HG03045 (cell line): ENCODE measurements around the gene PKNOX2.

Experiments used
- ATAC-seq: cut with Tn5 transposase; IDR thresholded peaks from one replicate; pipeline ENCODE4 v1.9.1; 2021; ENCODE audit warnings: mild to moderate bottlenecking, moderate library complexity; ENCODE audit not compliant: unreplicated experiment

The PKNOX2 gene

DNA sequence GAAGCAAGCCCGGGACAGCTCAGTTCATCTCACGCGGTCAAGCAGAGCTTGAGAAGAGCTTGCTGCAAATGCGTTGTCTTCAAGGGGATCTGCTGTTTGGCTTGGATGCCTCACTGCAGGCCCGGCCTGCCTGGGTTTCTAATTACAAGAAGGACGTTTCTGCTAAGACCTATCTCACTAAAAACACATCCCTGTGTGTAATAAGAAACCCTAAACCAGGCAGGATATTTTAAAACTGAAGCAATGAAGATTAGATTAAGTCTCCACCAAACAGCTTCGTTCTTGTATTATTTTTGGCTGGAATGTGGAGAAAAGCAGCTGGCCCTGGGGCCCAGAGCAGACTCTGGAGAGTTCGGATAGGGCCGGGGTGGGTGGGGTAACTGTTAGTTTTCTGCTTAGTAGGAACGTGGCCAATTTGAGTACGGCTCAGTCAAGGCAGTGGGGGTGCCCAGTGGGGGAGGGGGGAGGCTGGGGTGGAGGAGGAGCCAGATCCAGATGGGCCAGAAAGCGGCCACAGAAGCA lies 6.0 kb downstream of the PKNOX2 start:
- no peak for ATAC-seq

DNA sequence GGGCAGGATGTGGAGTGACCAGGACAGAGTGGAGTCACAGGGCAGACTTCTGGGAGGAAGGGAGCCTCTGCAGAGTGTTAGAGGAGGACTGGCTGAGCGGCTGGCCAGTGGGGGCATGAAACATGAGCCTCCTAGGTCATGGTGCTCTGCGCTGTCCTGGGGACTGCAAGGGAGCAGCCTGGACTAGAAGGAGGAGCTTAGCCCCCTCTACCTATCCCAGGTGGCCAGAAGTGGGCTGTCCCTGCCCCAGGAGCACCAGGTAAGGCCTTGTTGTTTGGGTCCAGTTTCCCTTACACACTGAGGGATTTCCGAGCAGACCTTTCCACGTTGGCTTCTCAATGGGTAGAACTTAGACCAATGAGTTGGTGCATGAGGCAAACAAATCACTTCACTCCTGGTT lies 7.4 kb downstream of the PKNOX2 start:
- ATAC-seq, result no peak

DNA sequence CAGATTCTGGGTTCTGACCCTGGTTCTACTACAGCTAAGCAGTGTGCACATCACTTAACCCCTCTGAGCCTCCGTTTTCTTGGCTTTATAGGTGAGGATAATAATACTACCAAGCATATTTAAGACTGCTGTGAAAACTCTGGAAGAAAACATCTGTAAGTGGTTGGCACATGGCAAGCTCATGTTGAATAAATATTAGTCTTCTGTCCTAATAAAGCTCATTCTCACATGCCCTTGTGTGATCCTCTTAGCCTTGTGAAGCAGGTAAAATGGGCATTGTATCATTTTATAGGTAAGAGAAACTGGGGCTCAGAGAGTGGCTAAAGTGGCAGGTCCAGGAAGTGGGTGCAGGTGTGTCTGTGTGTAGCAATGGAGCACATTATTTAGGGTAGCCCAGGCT lies 8.5 kb downstream of the PKNOX2 start:
- no peak for ATAC-seq

DNA sequence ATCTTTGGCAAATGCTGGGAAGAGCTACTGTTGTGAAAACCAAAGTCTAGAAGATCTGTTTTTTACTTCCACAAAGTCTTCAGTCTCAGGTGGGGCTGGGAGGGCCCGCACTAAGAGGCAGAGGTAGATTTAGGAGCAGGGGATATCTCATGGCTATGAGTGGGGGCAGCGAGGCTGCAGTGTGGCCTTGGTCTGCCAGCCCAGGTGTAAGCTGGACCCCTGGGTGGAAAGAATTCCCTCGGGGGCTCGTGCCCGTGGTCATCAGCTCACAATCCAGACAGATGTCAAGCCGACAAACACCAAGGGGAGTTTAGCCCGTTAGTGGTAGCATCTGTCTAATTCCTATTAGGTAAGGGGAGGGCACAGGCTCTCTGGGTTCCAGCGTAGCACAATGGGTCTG lies 9.0 kb downstream of the PKNOX2 start:
- ATAC-seq, result no peak

DNA sequence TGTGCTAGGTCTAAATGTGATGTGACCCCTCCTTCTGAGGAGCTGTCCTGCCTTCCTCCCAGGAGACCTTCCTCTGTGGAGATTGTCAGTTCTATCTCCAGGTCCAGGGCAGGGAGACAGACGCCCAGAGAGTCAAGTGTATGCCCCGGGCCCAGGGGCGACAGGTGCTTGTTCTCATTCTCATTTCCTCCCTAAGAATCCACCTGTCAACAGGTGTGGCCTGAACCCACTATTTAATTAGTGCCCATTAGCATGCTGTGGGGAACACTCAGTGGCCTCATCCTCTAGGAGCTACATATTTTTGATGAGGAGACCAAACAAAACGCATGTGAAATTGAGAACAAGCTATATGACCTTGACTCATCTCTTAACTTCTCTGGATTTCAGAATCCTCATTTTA lies 9.5 kb downstream of the PKNOX2 start:
- no peak for ATAC-seq

DNA sequence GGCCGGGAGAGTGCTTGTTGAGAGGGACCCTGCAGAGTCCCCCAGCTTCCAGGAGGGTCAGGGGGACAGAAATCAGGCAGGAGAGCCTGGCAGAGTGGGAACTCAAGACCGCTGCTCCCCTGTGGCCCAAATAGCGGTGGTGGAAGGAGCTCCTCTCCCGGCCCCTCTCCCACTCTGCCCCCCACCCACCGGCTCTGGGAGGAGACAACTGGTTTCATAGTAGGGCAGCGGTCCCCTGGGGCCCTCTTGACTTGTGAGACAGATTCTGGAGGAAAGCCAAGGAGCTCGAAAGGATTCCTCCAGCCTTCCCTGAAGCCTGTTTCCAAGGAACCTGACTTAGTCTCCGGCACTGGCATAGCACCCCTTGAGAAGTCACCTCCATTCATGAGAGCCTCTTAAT lies 10.1 kb downstream of the PKNOX2 start:
- no peak for ATAC-seq

DNA sequence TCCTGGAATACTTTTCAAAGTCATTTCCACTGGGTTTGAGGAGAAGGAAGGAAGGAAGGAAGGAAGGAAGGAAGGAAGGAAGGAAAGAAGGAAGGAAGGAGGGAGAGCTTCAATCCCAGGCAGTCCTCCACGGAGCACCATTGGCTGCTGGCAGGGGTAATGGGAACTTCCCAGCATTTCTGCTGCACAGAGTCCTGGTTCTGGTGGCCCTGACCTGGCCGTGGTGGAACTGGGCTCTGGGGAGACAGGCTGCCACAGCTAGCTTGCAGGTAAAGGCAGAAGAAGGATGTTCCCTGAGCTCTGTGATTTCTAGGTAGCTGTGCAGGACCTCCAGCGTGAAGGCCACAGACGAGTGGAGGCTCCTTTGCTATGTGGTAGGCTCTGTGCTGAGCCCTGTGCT lies 10.6 kb downstream of the PKNOX2 start:
- no peak for ATAC-seq

DNA sequence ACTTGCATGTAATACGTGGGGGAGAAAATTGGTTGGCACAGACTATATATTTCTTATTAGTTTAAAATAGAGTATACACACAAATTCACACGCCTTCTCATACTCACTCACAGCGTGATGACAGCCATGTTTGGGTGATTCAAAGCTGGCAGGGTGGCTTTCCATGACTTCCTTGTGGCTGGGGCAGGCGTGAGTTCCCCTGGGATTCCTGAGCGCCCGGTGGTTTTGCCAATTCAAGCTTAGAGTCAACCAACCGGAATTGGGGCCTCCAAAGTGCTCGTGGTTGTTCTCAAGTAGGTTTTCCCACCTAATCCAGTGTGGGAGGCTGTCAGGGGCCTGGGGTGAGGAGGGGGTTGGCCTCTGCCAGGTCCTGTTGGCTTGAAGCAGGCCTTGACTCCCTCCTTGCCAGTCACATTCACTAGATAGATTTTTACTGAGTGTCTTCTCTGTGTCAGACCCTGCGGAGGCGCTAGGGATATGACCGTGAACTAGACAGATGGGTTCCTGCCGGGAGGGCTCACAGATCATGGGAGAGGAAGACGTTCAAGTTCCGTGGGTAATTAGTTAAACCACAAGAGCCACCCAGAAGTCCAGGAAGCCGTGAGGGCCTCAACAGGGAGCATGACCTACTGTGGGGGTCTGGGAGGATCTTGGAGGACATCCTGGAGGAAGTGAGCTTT lies 11.5 kb downstream of the PKNOX2 start:
- ATAC-seq, result no peak

DNA sequence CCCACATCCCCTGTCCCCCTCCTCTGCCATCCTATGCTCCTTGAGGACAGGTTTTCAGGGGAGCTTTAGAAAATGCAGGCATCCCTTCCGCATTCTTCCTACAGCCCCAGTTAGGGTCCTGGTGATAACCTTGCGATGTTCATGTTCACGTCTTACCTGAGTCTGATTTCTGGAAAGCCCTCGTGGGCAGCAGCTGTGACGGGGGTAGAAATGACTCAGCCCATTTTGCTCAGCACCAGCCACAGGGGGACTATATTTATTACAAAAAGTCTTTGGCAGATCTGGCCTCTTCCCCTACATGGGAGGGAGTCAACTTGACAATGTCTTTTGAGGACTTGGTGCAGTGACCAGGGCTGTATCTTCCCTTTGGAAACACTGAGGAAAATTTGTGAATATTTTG lies 12.3 kb downstream of the PKNOX2 start:
- peak; percentile 42 for ATAC-seq

DNA sequence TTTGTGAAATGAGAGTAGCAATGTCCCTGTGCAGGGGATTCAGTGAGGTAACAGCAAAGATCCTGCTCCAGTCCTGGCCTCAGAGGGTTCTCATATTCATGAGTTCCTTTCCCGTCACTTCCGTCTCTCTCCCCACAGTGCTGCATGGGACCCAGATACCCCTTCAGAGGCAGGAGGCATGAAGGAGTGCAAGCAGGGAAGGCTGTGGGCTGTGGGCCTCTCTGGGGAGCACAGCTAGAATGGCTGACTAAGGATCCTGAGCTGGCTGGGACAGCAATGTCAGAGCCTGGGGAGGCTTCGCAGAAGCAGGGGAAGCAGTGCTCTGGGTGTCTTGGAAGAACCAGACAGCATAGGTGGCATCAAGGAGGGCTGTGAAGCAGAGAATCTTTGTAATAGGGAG lies 13.0 kb downstream of the PKNOX2 start:
- ATAC-seq, result no peak

DNA sequence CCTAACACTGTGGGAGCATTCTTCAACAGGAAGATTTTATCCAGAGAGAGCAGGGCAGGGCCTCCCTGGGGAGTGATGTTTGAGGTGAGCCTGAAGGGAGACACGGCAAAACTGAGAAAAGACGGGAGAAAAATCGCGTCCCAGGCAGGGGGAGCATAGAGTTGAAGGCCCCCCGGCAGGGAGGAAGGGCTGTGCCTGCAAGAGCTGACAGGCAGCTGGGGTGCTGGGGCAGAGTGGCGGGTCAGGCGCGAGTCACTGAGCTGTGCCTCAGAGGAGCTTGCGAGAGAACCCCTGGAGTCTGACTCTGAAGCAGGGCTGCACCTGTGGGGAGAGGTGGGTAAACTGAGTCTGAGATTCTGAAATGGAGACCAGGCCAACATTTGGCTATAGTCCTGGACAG lies 14.8 kb downstream of the PKNOX2 start:
- ATAC-seq, result no peak

DNA sequence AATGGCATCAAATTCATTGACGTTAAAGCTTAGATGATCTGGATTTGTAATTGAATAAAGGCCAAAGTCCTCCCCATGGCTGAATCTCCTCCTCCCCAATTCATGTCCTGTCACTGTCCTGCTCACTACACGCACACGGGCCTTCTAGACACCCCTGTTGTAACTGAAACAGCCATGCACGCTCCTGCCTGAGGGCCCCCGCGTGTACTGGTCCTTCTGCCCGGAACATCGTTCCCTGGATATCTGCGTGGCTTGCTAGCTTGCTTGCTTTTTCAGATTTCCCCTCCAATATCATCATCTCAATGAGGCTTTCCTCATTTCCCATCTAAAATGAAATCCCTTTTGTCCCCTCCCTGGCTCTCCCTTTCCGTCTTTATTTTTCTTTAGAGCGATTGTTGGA lies 15.3 kb downstream of the PKNOX2 start:
- no peak for ATAC-seq

DNA sequence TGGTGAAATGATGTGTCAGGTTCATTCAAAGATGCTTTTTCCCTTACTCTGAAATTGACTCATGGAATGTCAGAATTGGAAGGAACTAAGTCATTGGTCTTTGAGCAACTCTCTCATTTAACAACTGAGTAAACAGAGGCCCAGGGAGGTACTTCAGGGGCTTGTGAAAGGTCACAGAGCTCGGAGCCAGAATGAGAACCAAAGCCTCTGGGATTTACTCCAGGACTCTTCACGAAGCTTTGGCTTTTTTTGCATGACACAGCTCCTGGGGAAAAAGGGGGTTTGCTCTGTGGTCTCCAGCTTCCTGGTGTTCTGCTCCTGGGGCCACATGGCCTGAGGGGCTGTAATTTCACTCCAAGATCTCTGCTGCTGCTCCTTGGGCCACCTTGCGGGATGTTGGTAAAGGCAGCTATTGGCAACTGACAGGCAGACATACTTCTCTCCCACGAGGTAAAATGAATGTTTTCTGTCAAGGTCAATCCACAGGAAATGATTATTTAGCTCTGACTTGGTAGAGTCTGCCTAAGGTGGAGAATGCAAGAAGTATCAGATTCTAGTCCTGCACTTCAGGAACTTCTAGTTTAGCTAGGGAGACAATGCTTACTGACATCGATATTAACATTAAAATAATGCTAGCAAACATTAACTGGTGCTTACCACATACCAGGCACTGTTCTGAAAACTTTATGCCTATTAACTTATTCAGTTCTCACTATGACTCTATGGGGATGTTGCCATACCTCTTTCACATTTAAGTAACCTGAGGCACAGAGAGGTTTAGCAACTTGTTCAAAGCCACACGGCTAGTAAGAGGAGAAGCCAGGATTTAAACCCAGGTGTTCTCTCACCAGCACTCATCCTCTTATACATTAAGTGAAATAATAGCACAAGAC lies 16.1 kb downstream of the PKNOX2 start:
- peak; percentile 50 for ATAC-seq

DNA sequence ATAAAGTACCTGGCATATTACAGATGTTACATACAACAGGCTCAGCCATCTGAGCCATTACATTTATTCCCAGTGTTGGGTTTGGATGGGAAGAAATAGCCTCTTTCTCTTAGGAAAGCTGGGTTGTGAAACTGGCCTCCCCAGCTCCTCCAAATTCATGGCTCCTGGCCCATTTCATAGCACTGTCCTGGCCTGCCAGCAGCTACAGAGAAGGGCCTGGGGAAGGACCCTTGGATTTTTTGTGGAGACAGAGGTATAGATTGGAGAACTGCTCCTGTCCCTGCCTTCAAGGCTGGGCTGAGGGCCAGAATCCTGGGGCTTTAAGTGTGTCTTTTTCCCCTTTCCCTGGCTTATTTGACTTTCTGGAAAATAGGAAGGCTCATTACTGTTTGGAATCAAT lies 18.0 kb downstream of the PKNOX2 start:
- no peak for ATAC-seq

DNA sequence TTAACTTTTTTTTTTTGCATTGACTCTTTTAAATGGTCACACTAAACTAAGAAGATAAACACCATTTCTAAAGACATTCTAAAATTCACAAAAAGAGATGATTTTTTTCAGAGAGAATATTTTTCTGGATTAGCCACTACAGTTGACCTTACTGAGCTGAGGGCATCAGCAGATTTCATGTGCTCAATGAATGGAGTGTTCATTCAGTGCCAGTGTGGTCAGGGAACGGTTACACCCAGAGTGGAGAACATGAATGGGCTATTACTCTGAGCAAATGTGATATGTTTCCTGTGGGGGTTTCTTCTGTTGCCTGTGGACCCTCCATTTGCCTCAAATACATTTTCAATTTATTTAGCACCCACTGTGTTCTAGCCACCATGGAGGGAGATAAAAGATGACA lies 19.1 kb downstream of the PKNOX2 start:
- no peak for ATAC-seq

DNA sequence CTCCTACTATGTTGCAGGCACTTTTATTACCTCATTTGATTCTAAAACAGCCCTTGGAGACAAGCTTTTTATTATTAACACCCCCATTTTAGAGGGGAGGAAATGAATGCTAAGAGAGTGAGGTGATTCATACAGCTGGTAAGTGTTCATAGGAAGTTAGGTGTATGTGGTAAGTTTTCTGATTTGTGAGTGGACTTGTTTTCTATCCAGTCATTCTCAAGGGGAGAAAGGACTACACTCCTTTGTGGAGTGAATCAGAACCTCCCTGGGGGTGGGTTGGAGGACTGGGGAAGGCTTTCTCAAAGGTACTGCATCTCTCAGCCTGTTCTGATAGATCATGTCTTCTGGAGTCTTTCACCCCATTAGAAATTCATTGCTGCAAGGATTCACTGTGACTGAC lies 23.5 kb downstream of the PKNOX2 start:
- no peak for ATAC-seq

DNA sequence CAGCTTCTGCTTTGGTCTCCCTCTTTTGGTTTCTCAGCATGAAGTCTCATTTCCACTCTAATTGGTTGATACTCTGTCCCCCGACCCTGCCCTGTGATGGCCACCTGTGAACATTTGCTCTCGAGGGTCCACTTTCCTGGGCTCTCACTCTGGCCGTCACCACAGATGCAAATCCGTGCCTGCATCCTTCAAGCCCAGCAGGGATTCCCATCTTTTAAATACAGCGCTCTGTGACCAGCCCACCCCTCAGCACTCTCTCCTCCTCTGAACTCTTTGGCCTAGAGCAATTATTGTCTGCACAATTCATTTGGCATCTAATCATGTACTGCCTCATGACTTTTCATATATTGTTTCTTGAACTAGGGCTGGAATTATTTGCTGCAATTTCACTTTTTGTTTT lies 26.0 kb downstream of the PKNOX2 start:
- ATAC-seq, result no peak

DNA sequence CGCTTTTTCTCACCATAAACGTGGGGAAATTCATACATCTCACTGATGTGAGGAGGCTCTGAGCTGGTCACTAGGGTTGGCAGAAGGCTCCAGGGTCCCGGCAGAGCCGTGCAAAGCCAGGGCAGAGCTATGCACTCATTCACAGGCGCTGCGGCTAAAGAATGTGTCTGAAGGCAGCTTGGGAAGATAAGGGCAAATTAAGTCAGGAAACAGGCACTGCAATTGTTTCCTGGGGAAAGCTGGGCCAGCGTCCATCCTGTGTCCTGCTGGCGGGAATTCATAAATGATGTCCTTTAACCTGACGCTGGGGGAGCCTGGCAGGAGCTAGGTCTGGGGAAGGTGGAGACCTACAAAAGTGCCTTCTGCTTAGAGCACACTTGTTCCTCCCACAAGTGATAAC lies 27.6 kb downstream of the PKNOX2 start:
- ATAC-seq, result no peak

DNA sequence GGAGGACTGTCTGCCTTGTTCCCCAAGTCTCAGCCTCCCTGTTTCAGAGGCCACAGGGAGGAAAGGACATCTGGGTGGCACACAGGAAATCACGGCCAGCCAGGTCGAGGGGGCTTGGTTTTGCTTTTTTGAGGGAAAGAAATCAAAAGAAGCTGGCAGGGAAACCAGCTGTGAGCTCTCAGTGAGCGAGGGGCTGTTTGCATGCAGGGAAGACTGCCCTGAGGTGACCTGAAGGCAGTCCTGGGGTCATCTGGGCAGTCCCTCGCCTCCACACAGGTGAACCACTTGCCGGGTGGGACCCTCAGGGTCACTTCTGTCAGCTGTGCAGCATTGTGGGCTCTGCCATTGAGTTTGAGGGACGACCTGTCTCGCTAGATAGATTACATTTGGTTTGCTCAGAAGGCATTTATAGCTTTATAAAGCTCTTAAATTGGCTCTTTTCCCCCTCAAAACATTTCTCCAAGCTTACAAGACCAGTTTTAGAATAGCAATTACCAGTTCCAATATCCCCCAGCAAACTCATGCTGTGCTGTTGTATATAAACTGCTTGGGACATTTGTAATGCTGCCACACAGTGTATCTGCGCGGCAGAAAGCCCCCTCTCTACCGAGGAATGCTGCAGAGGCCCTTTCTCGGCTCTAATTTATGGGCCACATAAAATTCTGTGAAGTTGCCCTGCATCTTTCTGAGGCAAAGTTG lies 28.3 kb downstream of the PKNOX2 start:
- ATAC-seq, result no peak

DNA sequence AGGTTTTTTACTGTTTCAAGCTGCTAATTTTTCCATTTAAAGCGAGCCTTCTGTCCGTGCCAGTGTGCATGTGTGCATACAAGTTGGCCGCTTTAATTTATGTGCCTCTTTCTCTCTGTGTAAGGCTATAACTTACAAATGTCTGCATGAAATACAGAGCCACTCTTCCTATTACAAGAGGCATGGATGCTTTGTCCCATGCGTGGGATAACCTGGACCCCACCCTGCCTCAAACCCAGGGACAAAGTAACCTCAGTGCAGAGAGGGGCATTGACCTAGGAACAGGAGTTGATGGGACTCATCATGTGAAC lies 28.8 kb downstream of the PKNOX2 start:
- no peak for ATAC-seq

DNA sequence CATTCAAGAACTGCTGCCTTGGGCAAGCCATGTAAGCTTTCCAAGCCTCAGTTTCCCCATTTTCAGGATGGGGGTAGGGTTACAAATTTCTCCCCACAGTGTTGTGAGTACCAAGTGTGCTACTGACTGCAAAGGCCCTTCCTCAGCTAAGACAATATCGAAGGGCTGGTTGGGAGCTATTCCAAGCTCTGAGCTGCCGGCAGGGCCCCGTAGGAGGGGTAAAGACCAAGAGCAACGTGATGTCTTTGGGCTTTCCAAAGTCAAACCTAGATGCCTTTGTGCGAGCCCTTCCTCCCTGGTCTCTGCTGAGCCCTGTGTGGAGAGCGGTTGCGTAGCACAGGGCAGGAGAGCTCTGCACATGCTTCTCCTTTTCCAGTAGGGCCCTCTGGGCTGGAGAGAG lies 29.3 kb downstream of the PKNOX2 start:
- ATAC-seq, result no peak

DNA sequence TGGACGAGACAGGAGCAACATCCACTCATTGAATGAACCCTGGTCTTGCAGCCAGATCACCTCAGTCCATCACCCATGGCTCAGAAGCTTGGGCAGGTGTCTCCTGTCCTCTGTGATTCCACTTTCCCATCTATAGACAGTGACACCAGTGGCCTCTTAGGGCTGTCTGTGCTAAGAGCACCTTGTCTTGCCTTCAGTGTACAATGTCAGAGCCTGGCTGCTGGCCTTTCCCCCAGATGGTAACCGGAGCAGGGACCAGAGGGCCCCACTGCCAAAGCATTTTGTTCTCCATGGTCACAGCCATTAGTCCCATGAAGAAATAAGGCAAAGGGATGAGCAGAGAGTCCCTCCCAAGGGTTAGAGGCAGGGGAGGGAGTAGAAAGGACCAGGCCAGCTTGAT lies 35.4 kb downstream of the PKNOX2 start:
- ATAC-seq, result no peak
